Femur (tissue), 1 donor: ENCODE data around the gene UBE3C.
"Not testable (repeated sequence)": the region's sequence is repeated elsewhere in the genome, so short reads cannot be mapped to it uniquely, and the experiment has no call there.

Experiments
- DNase-seq: peaks from one replicate; pipeline ENCODE4 v3.0.0-alpha.2; 2017

Gene UBE3C

GRCh38 chr7:157138424-157139110 lies at the start of gene UBE3C:
UBE3C (plus strand) TSS chr7:157138926; CDS start chr7:157139273, 347 bp downstream.
- DNase-seq: peak; percentile 92

DNA sequence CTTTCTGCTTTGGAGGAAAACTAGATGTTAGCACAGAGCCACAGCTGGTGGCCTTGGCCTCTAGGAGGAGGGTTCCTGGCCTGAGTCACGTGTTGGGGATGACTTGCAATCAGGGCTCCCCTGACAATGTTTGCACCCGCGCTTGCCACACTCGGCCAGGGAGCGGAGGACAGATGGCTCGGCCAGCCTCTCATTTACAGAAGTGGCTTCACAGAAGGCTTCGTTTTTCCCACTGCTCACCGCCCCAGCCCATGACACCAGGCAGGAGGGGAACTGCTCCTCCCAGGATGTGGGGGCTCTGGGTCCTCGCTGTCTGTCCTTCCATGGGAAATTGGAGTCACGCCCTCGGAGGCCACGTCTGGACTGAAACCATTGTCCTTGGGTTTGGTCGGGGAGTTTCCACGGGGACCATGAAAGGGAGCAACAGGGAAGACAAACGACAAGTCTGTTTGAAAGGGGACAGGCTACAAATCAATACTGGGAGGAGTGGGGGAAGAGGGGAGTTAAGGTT lies 49.6 kb upstream of the UBE3C start:
- DNase-seq: no peak

- no peak for DNase-seq
Measured at GRCh38 chr7:157090485-157091165, 48.1 kb upstream of the UBE3C start.

DNA sequence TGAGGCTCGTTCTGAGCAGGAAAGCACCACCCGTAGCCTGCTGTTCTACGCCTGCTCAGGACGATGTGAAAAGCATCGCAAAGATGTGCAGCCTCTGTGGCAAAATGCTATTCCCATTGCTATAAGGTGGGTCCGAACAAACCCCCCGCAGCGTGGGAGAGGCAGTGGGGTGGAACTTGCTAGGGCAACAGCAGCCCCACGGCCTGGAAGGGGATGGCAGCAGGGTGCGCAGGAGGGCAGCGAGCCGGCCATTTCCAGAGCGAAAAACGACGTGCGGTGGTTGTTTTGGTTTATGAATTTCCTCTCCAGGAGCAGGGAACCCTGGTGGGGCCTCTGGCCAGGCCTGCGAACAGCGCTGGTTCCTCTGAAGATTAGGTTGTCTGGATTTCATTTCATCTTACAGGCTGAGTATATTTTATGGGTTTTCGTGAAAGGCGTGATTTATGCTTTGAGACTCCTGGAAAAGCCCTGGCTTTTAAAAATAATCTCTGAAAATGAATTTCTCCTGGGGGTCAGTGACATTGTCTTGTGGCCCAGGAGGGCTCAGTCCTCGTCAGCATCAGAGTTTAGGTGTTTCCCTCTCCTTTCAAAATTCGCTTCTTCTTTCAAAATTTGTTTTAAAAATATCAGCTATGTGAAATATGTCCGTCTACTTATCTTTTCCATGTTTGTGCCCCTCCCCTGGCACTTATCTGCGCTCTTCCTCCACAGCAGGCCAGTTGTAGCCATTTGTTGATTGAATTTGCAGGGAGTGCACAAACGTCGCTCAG lies 42.3 kb upstream of the UBE3C start:
- no peak for DNase-seq

DNA sequence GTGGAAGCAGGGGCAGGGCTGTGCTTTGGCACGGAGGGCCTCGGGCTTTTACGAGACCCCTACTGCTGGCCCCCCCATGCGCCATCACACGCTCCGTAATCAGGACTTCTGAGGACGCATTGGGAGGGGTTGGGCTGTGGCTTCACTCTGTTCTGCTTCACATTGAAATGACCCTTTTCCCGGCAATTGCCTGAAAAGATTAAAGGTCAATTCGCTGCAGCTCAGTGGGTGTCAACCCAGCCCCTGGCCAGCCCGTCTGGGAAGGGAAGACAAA lies 41.7 kb upstream of the UBE3C start:
- DNase-seq: no peak

- no peak for DNase-seq
Measured at GRCh38 chr7:157097569-157097968, 41.2 kb upstream of the UBE3C start.

GRCh38 chr7:157100005-157100404 lies 38.7 kb upstream of the UBE3C start:
- DNase-seq: not testable (repeated sequence)

- DNase-seq: not testable (repeated sequence)
Measured at GRCh38 chr7:157103641-157104040, 35.1 kb upstream of the UBE3C start.

DNA sequence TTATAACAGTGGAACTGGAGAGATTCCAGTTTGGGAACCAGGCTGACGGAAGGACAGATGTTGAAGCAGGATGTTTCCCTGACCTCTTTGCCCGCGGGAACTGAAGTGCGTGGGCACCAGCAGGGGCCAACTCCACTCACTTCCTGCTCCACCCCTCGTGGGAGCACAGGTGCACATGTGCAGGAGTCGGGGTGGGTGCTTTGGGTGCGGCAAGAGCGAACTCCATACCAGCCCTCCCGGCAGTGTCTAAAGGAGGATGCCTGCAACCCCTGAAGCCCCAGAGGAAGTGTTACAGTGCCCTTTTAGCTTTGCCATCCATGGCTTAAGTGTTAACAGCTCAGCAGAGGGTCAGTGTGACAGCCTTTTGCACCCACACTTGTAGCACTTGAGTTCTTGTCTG lies 27.4 kb upstream of the UBE3C start:
- DNase-seq: no peak

DNA sequence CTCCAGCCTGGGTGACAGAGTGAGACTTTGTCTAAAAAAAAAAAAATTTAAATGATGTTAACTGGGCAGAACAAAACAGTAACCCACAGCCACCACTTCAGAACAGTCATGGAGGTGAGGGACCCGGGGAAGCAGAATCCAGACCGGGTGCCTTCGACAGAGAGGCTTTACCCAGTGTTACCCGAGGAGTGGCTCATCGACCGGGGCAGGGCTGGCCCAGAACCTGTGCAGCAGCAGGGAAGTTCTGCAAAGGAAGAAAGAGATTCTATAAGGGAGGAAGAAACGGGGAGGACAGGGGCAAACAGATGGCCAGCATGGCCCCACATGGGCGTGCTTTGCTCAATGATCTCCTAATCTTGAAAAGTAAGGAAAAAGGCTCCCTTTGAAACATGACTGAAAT lies 26.0 kb upstream of the UBE3C start:
- no peak for DNase-seq

DNA sequence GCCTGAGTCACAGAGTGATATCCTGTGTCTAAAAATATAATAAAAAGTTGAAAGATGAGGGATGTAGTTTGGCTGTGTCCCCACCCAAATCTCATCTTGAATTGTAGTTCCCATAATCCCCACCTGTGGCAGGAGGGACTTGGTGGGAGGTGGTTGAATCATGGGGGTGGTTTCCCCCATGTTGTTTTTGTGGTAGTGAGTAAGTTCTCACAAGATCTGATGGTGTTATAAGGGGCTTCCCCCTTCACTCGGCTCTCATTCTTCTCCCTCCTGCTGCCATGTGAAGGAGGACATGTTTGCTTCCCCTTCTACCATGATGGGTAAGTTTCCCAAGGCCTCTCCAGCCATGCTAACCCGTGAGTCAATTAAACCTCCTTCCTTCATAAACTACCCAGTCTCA lies 25.1 kb upstream of the UBE3C start:
- no peak for DNase-seq

DNA sequence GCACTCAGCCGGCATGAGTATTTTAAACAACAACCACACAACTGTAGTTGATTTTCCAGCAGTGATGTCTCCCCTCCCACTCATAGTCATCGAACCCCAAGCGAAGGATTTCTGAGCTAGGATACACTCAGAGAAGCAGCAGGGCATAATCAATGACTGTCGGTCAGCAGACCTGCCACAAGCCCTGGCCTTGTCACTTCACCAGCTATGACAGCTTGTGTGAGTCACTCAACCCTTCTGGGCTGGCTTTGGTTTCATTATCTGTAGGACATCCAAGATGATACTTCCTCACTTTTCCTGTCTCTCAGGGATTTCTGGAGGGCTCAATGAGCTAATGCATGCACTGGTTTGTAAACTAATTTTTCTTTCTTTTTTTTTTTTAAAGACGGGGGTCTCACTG lies 22.0 kb upstream of the UBE3C start:
- no peak for DNase-seq

DNA sequence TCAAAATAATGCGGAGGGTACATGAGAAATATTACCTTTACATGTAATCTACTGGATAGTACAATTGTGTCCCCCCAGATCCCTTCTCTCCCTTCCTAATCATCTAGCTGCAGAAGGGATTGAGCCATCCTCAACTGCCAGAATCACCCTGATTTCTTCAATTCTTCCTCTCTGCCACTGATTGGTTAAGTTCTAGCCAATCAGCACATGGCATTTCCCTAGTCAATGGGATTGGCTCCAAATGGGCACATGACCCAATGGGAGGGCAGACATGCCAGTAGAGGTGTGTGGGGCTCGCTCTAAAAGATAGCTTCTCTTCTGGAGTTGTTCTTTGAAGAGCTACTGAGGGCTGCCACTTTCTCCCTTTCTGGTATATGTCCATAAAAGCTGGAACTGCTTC lies 20.9 kb upstream of the UBE3C start:
- no peak for DNase-seq

GRCh38 chr7:157120181-157120580 lies 18.5 kb upstream of the UBE3C start:
- DNase-seq: no peak

GRCh38 chr7:157121184-157121715 lies 17.5 kb upstream of the UBE3C start:
- DNase-seq: no peak

GRCh38 chr7:157122800-157123495 lies 15.8 kb upstream of the UBE3C start:
- no peak for DNase-seq

DNA sequence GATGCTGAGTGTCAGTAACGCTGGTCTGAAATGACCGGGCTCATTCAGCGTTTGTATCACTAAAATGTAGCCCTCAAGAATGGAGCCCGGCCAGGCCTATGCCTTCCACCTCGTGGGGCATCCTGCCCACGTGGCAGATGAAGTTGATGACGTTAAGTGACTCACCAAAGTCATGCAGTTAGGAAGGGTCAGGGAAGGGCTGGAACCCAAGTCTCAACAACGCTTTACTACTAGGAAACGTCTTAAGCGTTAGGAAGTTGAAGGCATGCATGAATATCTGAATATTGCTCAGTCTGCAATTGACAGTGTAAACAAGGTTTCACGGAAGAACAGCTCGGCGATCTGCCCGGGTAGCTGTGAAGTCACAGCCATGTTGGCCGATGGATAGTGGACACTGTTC lies 14.0 kb upstream of the UBE3C start:
- no peak for DNase-seq

DNA sequence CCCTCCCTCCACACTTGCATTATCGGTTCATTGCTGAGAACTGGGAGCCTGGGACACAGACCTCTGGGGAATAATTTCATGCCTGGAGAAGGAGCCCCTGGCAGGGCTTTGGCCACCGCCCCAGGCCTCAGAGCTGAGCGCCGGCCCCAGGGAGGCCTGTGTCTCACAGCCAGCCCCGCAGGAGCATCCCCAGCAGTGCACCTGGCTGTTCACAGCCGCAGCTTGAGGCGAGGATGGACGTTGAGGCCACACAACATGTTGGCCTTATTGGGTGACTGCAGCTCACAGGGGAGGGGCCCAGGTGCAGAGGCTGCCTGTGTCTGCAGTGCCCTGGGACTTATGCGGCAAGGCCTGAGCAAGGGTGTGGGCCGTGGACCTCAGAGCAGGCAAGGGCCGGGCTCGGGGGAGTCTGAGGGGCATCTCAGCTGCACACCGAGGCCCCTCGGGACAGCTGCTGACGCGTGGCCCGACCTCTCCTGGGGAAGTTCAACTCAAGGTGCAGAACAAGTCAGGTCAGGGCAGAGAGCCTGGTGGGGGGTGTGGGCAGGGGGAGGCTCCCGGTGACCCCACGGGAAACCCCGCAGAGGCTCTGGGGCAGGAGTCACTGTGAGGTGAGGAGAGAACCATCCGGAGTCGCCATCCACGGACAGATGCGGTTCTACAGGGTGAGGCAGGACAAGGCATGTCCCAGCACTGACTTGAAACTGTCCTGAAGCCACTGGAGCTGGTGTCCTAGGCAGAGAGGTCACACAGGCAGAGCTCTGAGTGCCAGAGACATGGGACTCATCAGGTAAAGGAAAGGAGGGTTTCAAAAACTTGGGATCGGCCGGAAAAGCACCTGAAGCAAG lies 13.1 kb upstream of the UBE3C start:
- DNase-seq: no peak

GRCh38 chr7:157126921-157127320 lies 11.8 kb upstream of the UBE3C start:
- DNase-seq: no peak

GRCh38 chr7:157129200-157129599 lies 9.5 kb upstream of the UBE3C start:
- no peak for DNase-seq

- no peak for DNase-seq
Measured at GRCh38 chr7:157129907-157130460, 8.7 kb upstream of the UBE3C start.

GRCh38 chr7:157130849-157131248 lies 7.9 kb upstream of the UBE3C start:
- not testable (repeated sequence) for DNase-seq
